ENCODE measurements around the gene SLC26A6. TPM values are rescaled to one million over a fixed set of nuclear protein-coding genes. Genes with fewer than 3 reads are reported as not detected.

Gene SLC26A6
- total and polyA plus RNA-seq, 2 of the 13 experiments (the other 11 are each of a cell fraction or from before 2014, with no cell fraction given): 40.7 to 184 TPM

- FAIRE-seq (no peak), ATAC-seq (no peak), DNase-seq (ENCODE audit: low spot score) (no peak)
- intact Hi-C loops (cut with micrococcal nuclease; ENCODE audit: unreplicated experiment): no loop called here
- 96% methylated on average over 8 of the region's 12 CpGs for WGBS (ENCODE audit: low lambda C conversion rate)
- H3K36me3 ChIP-seq (replicated peaks in 1 of 2; ENCODE audit: control insufficient read depth in 1 of 2, insufficient read depth in 2 of 2, low read length in 2 of 2): peaks cover 43 to 68% of the 10 kb centered on the region in 2 experiments
- BruUV-seq (replicated peaks): no TSS peak
- no peaks in the 10 kb centered on the region for H3K9me3 ChIP-seq (ENCODE audit: low read length)
- peaks cover 39% of the 10 kb centered on the region for H3K4me1 ChIP-seq (ENCODE audit: insufficient read depth, low read length)
- in situ Hi-C loops (cut with HindIII; ENCODE audit: extremely low pct_ligation_motif_present, low pct_unique_long_range_greater_than_20kb): no loop called here
- no peak overlapping the region for H3K4me2 ChIP-seq (ENCODE audit: low read depth, low read length)
- H3K27me3 ChIP-seq (ENCODE audit: control insufficient read depth in 1 of 2, insufficient read depth in 2 of 2, low read length in 2 of 2): no peaks in the 10 kb centered on the region
- H3K9ac ChIP-seq (ENCODE audit: insufficient read depth, low read depth, low read length): no peak overlapping the region
- no peaks in the 10 kb centered on the region for H3K79me2 ChIP-seq (ENCODE audit: insufficient read depth, low read length)
- CTCF ChIA-PET (ENCODE audit: low intra/inter-chr PET ratio, low total read pairs): no interaction called here
- no peak overlapping the region for H3K27ac ChIP-seq (ENCODE audit: extremely low read length, insufficient read depth, low read length)
- H3K4me3 ChIP-seq (replicated peaks in 1 of 3; ENCODE audit: insufficient read depth in 1 of 3, low read depth in 2 of 3, low read length in 3 of 3): no peak overlapping the region
- peaks cover 14% of the 10 kb centered on the region; the same call in 1 of the 2 replicates for H4K20me1 ChIP-seq (ENCODE audit: insufficient read depth, low read length)
- no peak overlapping the region for H2AFZ ChIP-seq (ENCODE audit: low read length)
- POLR2A ChIA-PET: interaction anchor here (1.5 to 3.3 kb wide), 2 partner anchors 10 to 36 kb away, joined by 5 to 11 read pairs; partner anchors contain the start of genes SLC26A6 and UQCRC1
- no peak for TF ChIP-seq MBNL3 (CRISPR knock-in tag; conservative IDR thresholded peaks at IDR 0.05)
- TF ChIP-seq ZNF318 (CRISPR knock-in tag; IDR thresholded peaks at IDR 0.05): no peak
- no peak for TF ChIP-seq LCORL (IDR thresholded peaks at IDR 0.05)
- no peak for TF ChIP-seq LCORL (CRISPR knock-in tag; IDR thresholded peaks at IDR 0.05)
- no peak for TF ChIP-seq PRPF4 (IDR thresholded peaks at IDR 0.05; ENCODE audit: low read depth, low read length, poor library complexity, severe bottlenecking)
- no peak for TF ChIP-seq CCDC6 (CRISPR knock-in tag; IDR thresholded peaks at IDR 0.05)
- no peak for TF ChIP-seq ZNF484 (CRISPR knock-in tag; IDR thresholded peaks at IDR 0.05; ENCODE audit: borderline replicate concordance, low read depth)
- TF ChIP-seq CBFB (CRISPR knock-in tag; IDR thresholded peaks at IDR 0.05): no peak
- TF ChIP-seq ZNF431 (CRISPR knock-in tag; IDR thresholded peaks at IDR 0.05; ENCODE audit: borderline replicate concordance, low read depth): no peak
- no peak for TF ChIP-seq ZNF800 (CRISPR knock-in tag; IDR thresholded peaks at IDR 0.05)
- TF ChIP-seq ZNF230 (CRISPR knock-in tag; IDR thresholded peaks at IDR 0.05): no peak
- TF ChIP-seq NFRKB (IDR thresholded peaks at IDR 0.05): no peak
- no peak for TF ChIP-seq TEAD3 (CRISPR knock-in tag; optimal IDR thresholded peaks at IDR 0.05; ENCODE audit: borderline replicate concordance)
- no peak for TF ChIP-seq ZSCAN12 (CRISPR knock-in tag; IDR thresholded peaks at IDR 0.05)
- TF ChIP-seq IRF2 (CRISPR knock-in tag; IDR thresholded peaks at IDR 0.05): no peak
- no peak for TF ChIP-seq MTF1 (CRISPR knock-in tag; IDR thresholded peaks at IDR 0.05)
These were observed 35.6 kb downstream of the SLC26A6 start for GRCh38 chr3:48599509-48600285.

All from HepG2 (cell line).